CD4-positive, alpha-beta T cell (primary cell): ENCODE results near the gene TFAP2A. TPM values are rescaled to one million over a fixed set of nuclear protein-coding genes. Genes with fewer than 3 reads are reported as not detected.

Source experiments
- ATAC-seq: fragments of 200-7000 bp; cut with Tn5 transposase; one replicate; pipeline ENCODE4 v1.10.0; 2022; ENCODE audit warnings: mild to moderate bottlenecking; ENCODE audit not compliant: poor library complexity
- CTCF ChIA-PET: fragments of 350-600 bp; sonication (Branson Sonifier 250); formaldehyde crosslinking; loops from one replicate; lab custom pipeline; 2021; ENCODE audit warnings: antibody characterized with exemption, inconsistent platforms; lab: Charles Lee
- POLR2A ChIA-PET: fragments of 350-600 bp; sonication (Branson Sonifier 250); formaldehyde crosslinking; loops from one replicate; lab custom pipeline; 2021; ENCODE audit warnings: antibody characterized with exemption, inconsistent platforms; lab: Charles Lee
- DNase-seq, 14 experiments: peaks; one replicate each; pipeline ENCODE4 v3.0.0-alpha.2; 2013 to 2020; ENCODE audit warnings: mixed read lengths in 2 of 14
- H3K27ac ChIP-seq, 2 donors: one replicate each; pipeline versions ENCODE4 v1.5.1 to v1.7.0; 2013; ENCODE audit warnings: low read length in 2 of 2, low read depth in 1 of 2, mild to moderate bottlenecking in 1 of 2
- H3K27me3 ChIP-seq, 2 experiments: 1 replicate in 1 of 2; 2 replicates in 1 of 2; pipeline versions ENCODE4 v1.6.1 to v1.7.0; 2013; ENCODE audit warnings: low read length in 2 of 2, control low read depth in 1 of 2, mild to moderate bottlenecking in 1 of 2, moderate library complexity in 1 of 2; ENCODE audit not compliant: insufficient read depth in 2 of 2, control insufficient read depth in 1 of 2
- H3K36me3 ChIP-seq: one replicate; pipeline ENCODE4 v1.6.1; 2013; ENCODE audit warnings: low read length, control low read depth; ENCODE audit not compliant: insufficient read depth
- H3K4me1 ChIP-seq: one replicate; pipeline ENCODE4 v1.6.1; 2013; ENCODE audit warnings: low read length, control low read depth; ENCODE audit not compliant: insufficient read depth
- H3K4me3 ChIP-seq: one replicate; pipeline ENCODE4 v1.5.1; 2013; ENCODE audit warnings: mild to moderate bottlenecking, low read length, moderate library complexity
- H3K9me3 ChIP-seq, 2 experiments: 1 replicate in 1 of 2; 2 replicates in 1 of 2; pipeline versions ENCODE4 v1.6.1 to v1.7.0; 2013; ENCODE audit warnings: low read length in 2 of 2, mild to moderate bottlenecking in 2 of 2, control low read depth in 1 of 2, moderate library complexity in 1 of 2; ENCODE audit not compliant: control insufficient read depth in 1 of 2, insufficient read depth in 1 of 2
- H3K27ac Mint-ChIP-seq: one replicate; pipeline ENCODE4 v1.8.0; 2020; ENCODE audit warnings: mixed read lengths
- H3K27me3 Mint-ChIP-seq: one replicate; pipeline ENCODE4 v1.8.0; 2021; ENCODE audit warnings: mixed read lengths
- H3K36me3 Mint-ChIP-seq: one replicate; pipeline ENCODE4 v1.8.0; 2021; ENCODE audit warnings: low read depth, mixed read lengths
- H3K4me1 Mint-ChIP-seq: one replicate; pipeline ENCODE4 v1.8.0; 2021; ENCODE audit warnings: low read depth, mixed read lengths
- H3K4me3 Mint-ChIP-seq: one replicate; pipeline ENCODE4 v1.8.0; 2020; ENCODE audit warnings: mild to moderate bottlenecking, mixed read lengths
- H3K9me3 Mint-ChIP-seq: one replicate; pipeline ENCODE4 v1.8.0; 2020; ENCODE audit warnings: mixed read lengths
- intact Hi-C, 2 experiments: fragments of 100-400 bp; cut with DNase I in 1 of 2; cut with micrococcal nuclease in 1 of 2; formaldehyde crosslinking; loops; one replicate each; pipeline versions ENCODE4 v1.15.1 to v1.9.0; 2023 to 2025; cut with DNase I, micrococcal nuclease
- total RNA-seq, 174 experiments: library from RNA in 2 of 174; stranded (reverse) in 2 of 174; gene quantifications; one replicate each; pipeline ENCODE4 v1.2.3 and lab custom pipeline; 2021 to 2026
- TF ChIP-seq, protein P1 (sequence below): fragments of 200-600 bp; IDR thresholded peaks from one replicate; pipeline ENCODE4 v1.8.0; 2022; ENCODE audit warnings: antibody characterized with exemption, mild to moderate bottlenecking

TFAP2A gene
- total RNA-seq, 2 experiments from 2014 or later = 0.16 TPM; not detected in 1

DNA sequence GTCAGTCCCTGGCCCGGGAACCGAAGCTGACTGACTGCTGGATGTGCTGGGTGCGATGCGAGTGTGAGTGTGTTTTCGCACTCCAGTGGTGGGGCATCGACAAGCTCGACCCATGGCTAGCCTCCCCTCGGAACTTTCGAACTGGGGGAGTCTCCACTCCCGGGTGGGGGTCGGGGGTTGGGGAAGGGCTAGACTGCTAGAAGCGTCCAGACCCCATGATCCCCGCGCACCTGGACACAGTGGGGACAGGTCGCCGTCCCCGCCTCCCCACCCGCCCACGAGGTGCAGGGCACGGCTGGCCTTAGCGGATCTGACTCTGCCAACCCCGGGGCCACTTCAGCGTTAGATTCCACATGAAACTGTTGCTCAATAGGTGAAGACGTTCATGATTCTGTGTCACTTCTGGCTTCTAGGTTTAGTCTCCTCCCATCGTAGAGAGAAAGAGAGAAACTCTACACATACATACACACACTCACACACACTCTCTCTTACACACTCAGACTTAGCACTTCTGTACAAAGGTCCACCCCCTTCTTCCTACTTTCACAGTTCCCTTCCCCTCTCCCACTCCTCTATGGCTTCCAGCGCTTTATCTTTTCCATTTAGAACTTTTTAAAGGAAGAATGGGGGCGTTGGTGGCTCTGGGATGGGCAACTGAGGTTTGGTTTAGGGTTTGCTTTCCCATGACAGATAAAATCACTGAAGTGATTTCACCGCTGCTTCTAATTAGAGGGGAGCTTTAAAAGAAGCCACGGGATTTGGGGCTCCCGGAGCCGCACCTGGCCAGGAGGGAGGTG, 5.1 kb upstream of the TFAP2A start:
- Mint-ChIP-seq H3K9me3 (peaks cover 2% of the 10 kb centered on the region), H3K27me3 (peaks cover 99% of the 10 kb centered on the region), H3K36me3 (no peaks in the 10 kb centered on the region), H3K27ac (no peak overlapping the region), H3K4me1 (peaks cover 17% of the 10 kb centered on the region), H3K4me3 (no peak overlapping the region)
- DNase-seq = no peak
- Histone ChIP-seq H3K27ac (no peak overlapping the region), H3K27me3 (peaks cover 91 to 99% of the 10 kb centered on the region in 2 experiments), H3K4me1 (peaks cover 14% of the 10 kb centered on the region), H3K4me3 (no peak overlapping the region), H3K9me3 (peaks cover 14 to 82% of the 10 kb centered on the region in 2 experiments), H3K36me3 (no peaks in the 10 kb centered on the region)
- POLR2A ChIA-PET = no interaction called here
- CTCF ChIA-PET = no interaction called here
- TF ChIP-seq, protein P1, sequence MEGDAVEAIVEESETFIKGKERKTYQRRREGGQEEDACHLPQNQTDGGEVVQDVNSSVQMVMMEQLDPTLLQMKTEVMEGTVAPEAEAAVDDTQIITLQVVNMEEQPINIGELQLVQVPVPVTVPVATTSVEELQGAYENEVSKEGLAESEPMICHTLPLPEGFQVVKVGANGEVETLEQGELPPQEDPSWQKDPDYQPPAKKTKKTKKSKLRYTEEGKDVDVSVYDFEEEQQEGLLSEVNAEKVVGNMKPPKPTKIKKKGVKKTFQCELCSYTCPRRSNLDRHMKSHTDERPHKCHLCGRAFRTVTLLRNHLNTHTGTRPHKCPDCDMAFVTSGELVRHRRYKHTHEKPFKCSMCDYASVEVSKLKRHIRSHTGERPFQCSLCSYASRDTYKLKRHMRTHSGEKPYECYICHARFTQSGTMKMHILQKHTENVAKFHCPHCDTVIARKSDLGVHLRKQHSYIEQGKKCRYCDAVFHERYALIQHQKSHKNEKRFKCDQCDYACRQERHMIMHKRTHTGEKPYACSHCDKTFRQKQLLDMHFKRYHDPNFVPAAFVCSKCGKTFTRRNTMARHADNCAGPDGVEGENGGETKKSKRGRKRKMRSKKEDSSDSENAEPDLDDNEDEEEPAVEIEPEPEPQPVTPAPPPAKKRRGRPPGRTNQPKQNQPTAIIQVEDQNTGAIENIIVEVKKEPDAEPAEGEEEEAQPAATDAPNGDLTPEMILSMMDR = no peak
- intact Hi-C loops = no loop called here
- no peak for ATAC-seq

DNA sequence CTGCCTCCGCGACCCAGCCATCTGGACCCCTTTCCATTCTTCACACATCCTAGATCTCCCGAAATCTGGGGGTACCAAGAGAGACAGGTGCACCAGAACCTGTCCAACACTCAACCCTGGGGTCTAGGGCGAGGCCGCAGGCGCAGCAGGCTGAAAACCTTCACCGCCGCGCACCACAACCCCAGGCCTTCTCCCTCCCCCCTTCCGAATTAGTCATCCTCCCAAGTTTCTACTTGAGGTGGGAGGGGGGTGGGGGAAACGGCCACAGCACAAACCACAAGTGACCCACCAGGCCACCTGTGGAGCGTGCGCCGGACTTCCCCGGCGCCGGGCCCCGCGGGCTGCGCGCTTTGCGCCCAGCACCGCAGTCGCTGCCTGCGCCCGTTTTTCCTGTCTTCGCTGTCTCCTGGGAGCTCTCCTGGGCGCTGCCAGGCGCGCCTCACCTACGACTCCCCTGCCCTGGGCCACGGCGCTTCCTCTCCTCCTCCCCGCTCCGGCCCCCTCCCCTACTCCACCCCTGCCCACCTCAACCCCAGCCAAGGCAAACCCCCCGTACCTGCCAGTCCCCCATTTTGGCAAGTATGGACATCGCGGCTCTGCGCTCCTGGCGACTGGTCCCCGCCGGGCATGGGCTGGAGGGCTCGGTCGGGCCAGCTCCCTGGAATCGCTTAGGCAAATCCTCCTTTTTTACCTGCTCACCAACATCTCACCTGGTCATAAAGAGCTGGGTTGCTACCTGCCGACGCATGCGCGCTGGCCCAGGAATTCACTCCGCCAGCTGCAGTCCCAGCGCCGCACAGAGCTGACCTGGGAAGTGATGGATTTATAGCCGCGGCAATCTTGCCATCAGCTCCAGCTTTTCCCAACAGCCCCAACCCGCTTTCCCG, 4.2 kb upstream of the TFAP2A start:
- TF ChIP-seq, protein P1 = no peak
- no peak overlapping the region for H3K4me3 Mint-ChIP-seq
- POLR2A ChIA-PET = no interaction called here
- ATAC-seq (no peak), DNase-seq (no peak)
- Histone ChIP-seq H3K27me3 (peaks cover 91 to 99% of the 10 kb centered on the region in 2 experiments), H3K27ac (no peak overlapping the region), H3K9me3 (peaks cover 22 to 90% of the 10 kb centered on the region in 2 experiments), H3K4me1 (peaks cover 22% of the 10 kb centered on the region), H3K36me3 (no peaks in the 10 kb centered on the region), H3K4me3 (no peak overlapping the region)
- no peaks in the 10 kb centered on the region for H3K36me3 Mint-ChIP-seq
- peaks cover 99% of the 10 kb centered on the region for H3K27me3 Mint-ChIP-seq
- H3K4me1 Mint-ChIP-seq = peaks cover 21% of the 10 kb centered on the region
- CTCF ChIA-PET = no interaction called here
- intact Hi-C loops = no loop called here
- H3K9me3 Mint-ChIP-seq = peaks cover 2% of the 10 kb centered on the region
- no peak overlapping the region for H3K27ac Mint-ChIP-seq

DNA sequence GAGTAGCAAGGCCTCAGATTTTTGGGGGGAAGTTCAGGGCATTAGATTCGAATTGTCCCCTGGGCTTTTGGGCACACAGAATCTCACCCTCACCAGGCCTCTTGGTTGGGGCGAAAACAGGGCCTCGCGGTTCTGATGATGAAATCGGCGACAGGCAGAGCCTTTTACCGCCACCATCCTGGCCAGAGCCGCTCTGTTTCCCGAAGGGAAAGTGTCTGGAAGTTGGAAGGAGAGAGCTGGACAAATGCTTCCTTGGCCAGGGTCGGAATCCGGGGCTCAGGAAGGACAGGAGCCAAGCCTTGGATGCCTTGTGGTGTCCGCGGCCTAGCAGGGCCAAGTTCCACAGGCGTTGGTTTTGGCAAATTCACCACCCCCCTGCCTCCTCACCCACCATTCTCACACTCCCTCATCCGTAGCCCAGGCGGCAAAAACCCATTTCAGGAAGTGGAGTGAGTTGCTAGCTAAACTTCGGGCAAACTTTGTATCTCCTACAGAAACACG, 3.5 kb upstream of the TFAP2A start:
- Mint-ChIP-seq H3K4me1 (peaks cover 28% of the 10 kb centered on the region), H3K9me3 (peaks cover 2% of the 10 kb centered on the region), H3K36me3 (peaks cover 6% of the 10 kb centered on the region), H3K4me3 (no peak overlapping the region), H3K27ac (no peak overlapping the region), H3K27me3 (peaks cover 99% of the 10 kb centered on the region)
- POLR2A ChIA-PET = no interaction called here
- Histone ChIP-seq H3K4me1 (peaks cover 29% of the 10 kb centered on the region), H3K4me3 (no peak overlapping the region), H3K27ac (no peak overlapping the region), H3K36me3 (no peaks in the 10 kb centered on the region), H3K9me3 (peaks cover 25 to 94% of the 10 kb centered on the region in 2 experiments), H3K27me3 (peaks cover 97 to 99% of the 10 kb centered on the region in 2 experiments)
- CTCF ChIA-PET = no interaction called here
- DNase-seq (no peak), ATAC-seq (no peak)
- intact Hi-C loops = no loop called here
- TF ChIP-seq, protein P1 = no peak
